Erythroblast (primary cell): Measurements from ENCODE around the gene LRRC4B.

Experiments
- GATA1 ChIP-seq: IDR thresholded peaks from 2 replicates; pipeline ENCODE4 v1.6.1; 2011; ENCODE audit warnings: low read depth, mild to moderate bottlenecking, control low read depth, low read length, moderate library complexity
- POLR2A ChIP-seq: IDR thresholded peaks from 2 replicates; pipeline ENCODE4 v1.6.1; 2011; ENCODE audit warnings: mild to moderate bottlenecking, low read length

- no peak for TF ChIP-seq POLR2A
- TF ChIP-seq GATA1 = no peak
Measured at GRCh38 chr19:50551715-50552187, 16.5 kb downstream of the LRRC4B start.
